ENCODE data around the gene UCK2.

UCK2 gene

GRCh38 chr1:165842023-165842670, 14.7 kb downstream of the UCK2 start:
- Histone ChIP-seq H3K4me1 (ENCODE audit: control insufficient read depth in 1 of 2, insufficient read depth in 1 of 2, low read depth in 1 of 2, low read length in 1 of 2) (peaks cover 8 to 11% of the 10 kb centered on the region in 2 experiments), H3K4me3 (ENCODE audit: low read depth in 1 of 2, low read length in 1 of 2) (no peak overlapping the region), H3K27ac (no peak overlapping the region), H3K27me3 (no peaks in the 10 kb centered on the region), H3K9me3 (no peaks in the 10 kb centered on the region), H3K36me3 (no peaks in the 10 kb centered on the region)
- TF ChIP-seq CTCF (IDR thresholded peaks at IDR 0.05): no peak

- Histone ChIP-seq H3K36me3 (no peaks in the 10 kb centered on the region), H3K27me3 (no peaks in the 10 kb centered on the region), H3K27ac (no peak overlapping the region), H3K4me1 (ENCODE audit: control insufficient read depth in 1 of 2, insufficient read depth in 1 of 2, low read depth in 1 of 2, low read length in 1 of 2) (peaks cover 8 to 10% of the 10 kb centered on the region in 2 experiments), H3K9me3 (no peaks in the 10 kb centered on the region), H3K4me3 (ENCODE audit: low read depth in 1 of 2, low read length in 1 of 2) (no peak overlapping the region)
- TF ChIP-seq CTCF (IDR thresholded peaks at IDR 0.05): no peak
These were observed 15.3 kb downstream of the UCK2 start for GRCh38 chr1:165842671-165843129.

GRCh38 chr1:165843304-165843703, 15.9 kb downstream of the UCK2 start:
- Histone ChIP-seq H3K4me1 (ENCODE audit: control insufficient read depth in 1 of 2, insufficient read depth in 1 of 2, low read depth in 1 of 2, low read length in 1 of 2) (peaks cover 8 to 10% of the 10 kb centered on the region in 2 experiments), H3K27me3 (no peaks in the 10 kb centered on the region), H3K4me3 (ENCODE audit: low read depth in 1 of 2, low read length in 1 of 2) (no peak overlapping the region), H3K36me3 (no peaks in the 10 kb centered on the region), H3K9me3 (no peaks in the 10 kb centered on the region), H3K27ac (no peak overlapping the region)
- no peak for TF ChIP-seq CTCF (IDR thresholded peaks at IDR 0.05)

- no peaks in the 10 kb centered on the region for H3K9me3 ChIP-seq
- no peak for TF ChIP-seq CTCF (IDR thresholded peaks at IDR 0.05)
- H3K27ac ChIP-seq: no peak overlapping the region
- H3K4me3 ChIP-seq (ENCODE audit: low read depth in 1 of 2, low read length in 1 of 2): no peak overlapping the region
- H3K27me3 ChIP-seq: no peaks in the 10 kb centered on the region
- H3K36me3 ChIP-seq: no peaks in the 10 kb centered on the region
- H3K4me1 ChIP-seq (ENCODE audit: control insufficient read depth in 1 of 2, insufficient read depth in 1 of 2, low read depth in 1 of 2, low read length in 1 of 2): peaks cover 8 to 10% of the 10 kb centered on the region in 2 experiments
These were observed 16.8 kb downstream of the UCK2 start for GRCh38 chr1:165844114-165844798.

- Histone ChIP-seq H3K9me3 (no peaks in the 10 kb centered on the region), H3K36me3 (no peaks in the 10 kb centered on the region), H3K4me1 (ENCODE audit: control insufficient read depth in 1 of 2, insufficient read depth in 1 of 2, low read depth in 1 of 2, low read length in 1 of 2) (peaks cover 8 to 10% of the 10 kb centered on the region in 2 experiments), H3K27ac (no peak overlapping the region), H3K4me3 (ENCODE audit: low read depth in 1 of 2, low read length in 1 of 2) (no peak overlapping the region), H3K27me3 (no peaks in the 10 kb centered on the region)
- no peak for TF ChIP-seq CTCF (IDR thresholded peaks at IDR 0.05)
These were observed 17.5 kb downstream of the UCK2 start for GRCh38 chr1:165844933-165845332.

Data from neutrophil (primary cell).